Ramos (cell line): Measurements from ENCODE around the gene CASD1.

ENCODE experiments used
- in situ Hi-C: fragments of 300-500 bp; cut with MboI; formaldehyde crosslinking; loops from one replicate; pipeline ENCODE4 v1.14.3; 2022; ENCODE audit warnings: low sequenced_read_pairs; ENCODE audit not compliant: unreplicated experiment

CASD1 gene

GRCh38 chr7:94509264-94509886 is at the start of gene CASD1:
Gene CASD1 (plus strand): TSS chr7:94509809. CDS start chr7:94510085, 276 bp downstream.
- in situ Hi-C loops = no loop called here

- in situ Hi-C loops = loop anchor here (25.0 kb wide), 1 partner anchor 771 kb away; no protein-coding TSS in a partner anchor
Measured at GRCh38 chr7:94466516-94466915, 43.1 kb upstream of the CASD1 start.

- in situ Hi-C loops = loop anchor here (25.0 kb wide), 1 partner anchor 766 kb away; no protein-coding TSS in a partner anchor
Measured at GRCh38 chr7:94471604-94472003, 38.0 kb upstream of the CASD1 start.

GRCh38 chr7:94472608-94473007 is 37.0 kb upstream of the CASD1 start:
- in situ Hi-C loops = loop anchor here (25.0 kb wide), 1 partner anchor 765 kb away; no protein-coding TSS in a partner anchor

- in situ Hi-C loops = no loop called here
Measured at GRCh38 chr7:94476251-94476840, 33.3 kb upstream of the CASD1 start.

- in situ Hi-C loops = no loop called here
Measured at GRCh38 chr7:94477878-94478277, 31.7 kb upstream of the CASD1 start.

- in situ Hi-C loops = no loop called here
Measured at GRCh38 chr7:94478648-94479214, 30.9 kb upstream of the CASD1 start.

- in situ Hi-C loops = no loop called here
Measured at GRCh38 chr7:94481279-94481678, 28.3 kb upstream of the CASD1 start.

GRCh38 chr7:94482796-94483195 is 26.8 kb upstream of the CASD1 start:
- in situ Hi-C loops = no loop called here

GRCh38 chr7:94483843-94484242 is 25.8 kb upstream of the CASD1 start:
- in situ Hi-C loops = no loop called here

- in situ Hi-C loops = no loop called here
Measured at GRCh38 chr7:94486216-94486615, 23.4 kb upstream of the CASD1 start.

- in situ Hi-C loops = no loop called here
Measured at GRCh38 chr7:94491410-94491809, 18.2 kb upstream of the CASD1 start.

- in situ Hi-C loops = no loop called here
Measured at GRCh38 chr7:94492601-94493000, 17.0 kb upstream of the CASD1 start.

GRCh38 chr7:94497874-94498670 is 11.5 kb upstream of the CASD1 start:
- in situ Hi-C loops = no loop called here

GRCh38 chr7:94498918-94499317 is 10.7 kb upstream of the CASD1 start:
- in situ Hi-C loops = no loop called here

- in situ Hi-C loops = no loop called here
Measured at GRCh38 chr7:94507462-94507861, 2.1 kb upstream of the CASD1 start.

GRCh38 chr7:94507962-94508361 is 1.6 kb upstream of the CASD1 start:
- in situ Hi-C loops = no loop called here

GRCh38 chr7:94509887-94510581 is 425 bp downstream of the CASD1 start:
- in situ Hi-C loops = no loop called here

- in situ Hi-C loops = no loop called here
Measured at GRCh38 chr7:94510582-94511496, 1.2 kb downstream of the CASD1 start.
